ENCODE data around the gene DSN1. TPM values are rescaled to one million over a fixed set of nuclear protein-coding genes. Genes with fewer than 3 reads are reported as not detected.

The DSN1 gene
- total and polyA plus RNA-seq, 2 of the 8 experiments (the other 6 are each of a cell fraction or from before 2014, with no cell fraction given), result 12.0 to 26.2 TPM

GRCh38 chr20:36745927-36746659, 27.5 kb downstream of the DSN1 start, which contains the start of gene NDRG3:
TSS of gene NDRG3 (minus strand) at chr20:36746090. CDS start at chr20:36721735, 24,355 bp downstream.
- Histone ChIP-seq H3K4me1 (replicated peaks in 1 of 4; ENCODE audit: control insufficient read depth in 3 of 4, insufficient read depth in 4 of 4, low read length in 3 of 4) (peaks cover 0 to 7% (median 4%) of the 10 kb centered on the region in 4 experiments; a peak in 4 of 7 replicates), H3K23ac (ENCODE audit: insufficient read length) (no peak within 1 kb of the TSS), H2BK5ac (ENCODE audit: low read depth, low read length) (no peak within 1 kb of the TSS), H2AFZ (ENCODE audit: low read length) (peak within 1 kb of the TSS; percentile 97; the same call in 1 of the 2 replicates), H3K4ac (replicated peaks; ENCODE audit: insufficient read length, low read depth, low read length) (peak within 1 kb of the TSS; percentile 54), H3K79me1 (ENCODE audit: low read depth, low read length) (no peaks in the 10 kb centered on the region), H2BK120ac (replicated peaks; ENCODE audit: low read depth, low read length) (no peak within 1 kb of the TSS), H3K14ac (ENCODE audit: insufficient read length) (no peak within 1 kb of the TSS), H3K4me3 (ENCODE audit: extremely low read depth in 1 of 4, insufficient read depth in 2 of 4, low read depth in 3 of 4, low read length in 4 of 4) (peak within 1 kb of the TSS; percentile 60 to 92 (median 87)), H3K36me3 (ENCODE audit: control insufficient read depth in 2 of 4, insufficient read depth in 4 of 4, low read length in 3 of 4) (peaks cover 0 to 5% (median 2%) of the 10 kb centered on the region in 4 experiments; a peak in 3 of 8 replicates), H3K9ac (replicated peaks in 1 of 4; ENCODE audit: extremely low read depth in 1 of 4, low read depth in 3 of 4, low read length in 3 of 4) (peak within 1 kb of the TSS; percentile 29 to 75 (median 56); a peak in 6 of 7 replicates), H3K18ac (ENCODE audit: extremely low read depth, low read length) (peak within 1 kb of the TSS; percentile 82), H4K8ac (ENCODE audit: extremely low read depth, insufficient read depth, low read length) (no peak within 1 kb of the TSS; the same call in 1 of the 2 replicates), H2BK20ac (ENCODE audit: low read length) (no peak within 1 kb of the TSS), H4K91ac (replicated peaks; ENCODE audit: insufficient read length, low read length) (no peak within 1 kb of the TSS), H2BK15ac (ENCODE audit: low read length) (no peak within 1 kb of the TSS), H4K5ac (ENCODE audit: insufficient read length, low read depth, low read length) (peak within 1 kb of the TSS; percentile 90), H2AK5ac (ENCODE audit: low read depth, low read length) (no peak within 1 kb of the TSS), H3K27me3 (replicated peaks in 1 of 4; ENCODE audit: control insufficient read depth in 3 of 4, extremely low read depth in 1 of 4, insufficient read depth in 3 of 4, low read length in 3 of 4) (no peaks in the 10 kb centered on the region), H4K20me1 (replicated peaks in 1 of 2; ENCODE audit: control insufficient read depth in 1 of 2, insufficient read depth in 2 of 2, low read length in 2 of 2) (no peaks in the 10 kb centered on the region), H3K4me2 (ENCODE audit: insufficient read depth in 1 of 2, low read depth in 2 of 2, low read length in 2 of 2) (peak within 1 kb of the TSS; percentile 94 to 98), H3K27ac (ENCODE audit: low read depth, low read length) (peak within 1 kb of the TSS; percentile 22; the same call in 1 of the 2 replicates), H2BK12ac (ENCODE audit: low read depth, low read length) (no peak within 1 kb of the TSS), H3K79me2 (ENCODE audit: control insufficient read depth in 1 of 2, insufficient read depth in 2 of 2, low read length in 2 of 2) (peaks cover 0 to 3% of the 10 kb centered on the region in 2 experiments; a peak in 2 of 4 replicates), H3K9me3 (ENCODE audit: insufficient read depth in 2 of 2, low read depth in 1 of 2, low read length in 1 of 2) (no peaks in the 10 kb centered on the region), H3K56ac (replicated peaks; ENCODE audit: insufficient read length, low read depth, low read length) (no peak within 1 kb of the TSS), H3K23me2 (ENCODE audit: low read depth, low read length) (peaks cover 4% of the 10 kb centered on the region)
- FAIRE-seq, result no peak
- peak; percentile 85 to 89 for DNase-seq (ENCODE audit: low read depth in 1 of 2, low spot score in 2 of 2)
- ChIA-PET CTCF (ENCODE audit: partially characterized antibody) (interaction anchor here (1.2 to 4.0 kb wide), 4 partner anchors 9 to 140 kb away, joined by 4 to 31 read pairs (median 12); partner anchors contain the start of gene DSN1), POLR2A (ENCODE audit: partially characterized antibody) (interaction anchor here (0.7 to 1.4 kb wide), 8 partner anchors 10 to 173 kb away, joined by 3 to 6 read pairs (median 4); partner anchors contain the start of genes DSN1 and TGIF2)
- WGBS, 2 experiments (ENCODE audit: extremely low coverage in 1 of 2, insufficient coverage in 1 of 2, insufficient read length in 1 of 2, insufficient replicate concordance in 2 of 2, low coverage in 1 of 2, low lambda C conversion rate in 2 of 2, missing lambda C conversion rate in 1 of 2), result 20% methylated on average over 14 of the region's 63 CpGs; no CpG with 5 or more reads in 1 of the 2 experiments
- peak; percentile 100 for TF ChIP-seq YY1 (IDR thresholded peaks at IDR 0.05; ENCODE audit: low read depth, low read length)
- peak; percentile 20 for TF ChIP-seq KDM4A (IDR thresholded peaks at IDR 0.05; ENCODE audit: low read depth, low read length, severe bottlenecking)
- no peak for TF ChIP-seq KDM1A (IDR thresholded peaks at IDR 0.05; ENCODE audit: borderline replicate concordance, low read length)
- no peak for TF ChIP-seq SUZ12 (IDR thresholded peaks at IDR 0.05; ENCODE audit: low read length)
- TF ChIP-seq POLR2A (IDR thresholded peaks at IDR 0.05; ENCODE audit: control extremely low read depth in 1 of 2, low read depth in 2 of 2, low read length in 2 of 2), result peak in 1 of 2 experiments; percentile 28; a peak in 1 of 3 replicates
- TF ChIP-seq PHF8 (conservative IDR thresholded peaks at IDR 0.05; ENCODE audit: low read depth, low read length), result no peak
- no peak for TF ChIP-seq FOSL1 (IDR thresholded peaks at IDR 0.05; ENCODE audit: insufficient read depth, low read depth, low read length)
- TF ChIP-seq POU5F1 (IDR thresholded peaks at IDR 0.05; ENCODE audit: low read depth, low read length), result no peak
- no peak for TF ChIP-seq USF2 (IDR thresholded peaks at IDR 0.05; ENCODE audit: low read length)
- peak; percentile 15; the same call in 1 of the 2 replicates for TF ChIP-seq TBP (IDR thresholded peaks at IDR 0.05; ENCODE audit: low read depth, low read length)
- peak; percentile 75 for TF ChIP-seq CREB1 (IDR thresholded peaks at IDR 0.05)

Data from H1 (cell line).